ENCODE measurements around the gene SDK2.
"Not testable (repeated sequence)": the region's sequence is repeated elsewhere in the genome, so short reads cannot be mapped to it uniquely, and the experiment has no call there.

Gene SDK2

GRCh38 chr17:73311781-73312641 lies 332.2 kb downstream of the SDK2 start, which contains the start of gene CDC42EP4:
Gene CDC42EP4, minus strand, starts transcription at chr17:73312001. Its CDS starts 25,501 bp downstream, at chr17:73286500.
- peak; percentile 93 to 95 for DNase-seq

GRCh38 chr17:73311428-73311780 lies 332.8 kb downstream of the SDK2 start:
- peak in 1 of 2 donors; percentile 51 for DNase-seq

- no peak for DNase-seq
Measured at GRCh38 chr17:73309727-73310596, 334.3 kb downstream of the SDK2 start.

GRCh38 chr17:73308959-73309358 lies 335.3 kb downstream of the SDK2 start:
- not testable (repeated sequence) for DNase-seq

- DNase-seq = no peak
Measured at GRCh38 chr17:73308017-73308823, 336.0 kb downstream of the SDK2 start.

GRCh38 chr17:73307130-73307529 lies 337.1 kb downstream of the SDK2 start:
- peak; percentile 31 to 46 for DNase-seq

- no peak for DNase-seq
Measured at GRCh38 chr17:73305845-73306836, 338.1 kb downstream of the SDK2 start.

- DNase-seq = no peak
Measured at GRCh38 chr17:73304971-73305812, 339.1 kb downstream of the SDK2 start.

GRCh38 chr17:73304438-73304837 lies 339.8 kb downstream of the SDK2 start:
- no peak for DNase-seq

GRCh38 chr17:73302189-73302588 lies 342.1 kb downstream of the SDK2 start:
- DNase-seq = no peak

GRCh38 chr17:73301369-73301768 lies 342.9 kb downstream of the SDK2 start:
- DNase-seq = no peak

- no peak for DNase-seq
Measured at GRCh38 chr17:73300392-73300791, 343.9 kb downstream of the SDK2 start.

- no peak for DNase-seq
Measured at GRCh38 chr17:73297934-73298861, 346.0 kb downstream of the SDK2 start.

GRCh38 chr17:73293480-73293911 lies 350.7 kb downstream of the SDK2 start:
- no peak for DNase-seq

GRCh38 chr17:73293031-73293430 lies 351.2 kb downstream of the SDK2 start:
- no peak for DNase-seq

- peak; percentile 27 to 47 for DNase-seq
Measured at GRCh38 chr17:73292031-73292531, 352.2 kb downstream of the SDK2 start.

- no peak for DNase-seq
Measured at GRCh38 chr17:73291260-73291801, 352.9 kb downstream of the SDK2 start.

- DNase-seq = no peak
Measured at GRCh38 chr17:73290399-73291259, 353.6 kb downstream of the SDK2 start.

Measured in hippocampal formation (tissue), 2 donors.